Endothelial cell of umbilical vein (primary cell): Measurements from ENCODE around the gene DMXL1. TPM values are rescaled to one million over a fixed set of nuclear protein-coding genes. Genes with fewer than 3 reads are reported as not detected.

Experiments
- microRNA-seq: library from miRNA; unstranded; fragments of <30 nt; microRNA quantifications from one replicate; pipeline ENCODE4 v1.2.0, GENCODE V29; 2021; ENCODE audit warnings: borderline number of aligned reads, borderline replicate concordance
- polyA plus RNA-seq, 4 experiments: library from polyadenylated mRNA; depleted of rRNA in 3 of 4; stranded (reverse) in 3 of 4; unstranded in 1 of 4; fragments of >200 nt; gene quantifications; 2 replicates each; pipeline versions ENCODE4 v1.2.1 to v1.2.3, GENCODE V29; 2011 to 2012; ENCODE audit warnings: missing spikeins in 1 of 4
- small RNA-seq: library from RNA; depleted of rRNA; stranded (forward); fragments of <200 nt; gene quantifications from one replicate; pipeline ENCODE3, GENCODE V24; 2012; ENCODE audit warnings: low replicate concordance, low read depth; ENCODE audit not compliant: insufficient read depth, insufficient read length
- total RNA-seq: library from RNA; stranded (reverse); gene quantifications from 2 replicates; pipeline ENCODE4 v1.2.3, GENCODE V29; 2021

DMXL1 gene
- total and polyA plus RNA-seq, 2 donors (not counting 3 experiments of a cell fraction or from before 2014, with no cell fraction given) = 5.4 to 24.7 TPM

Small RNA genes lying within 50 kb of the gene (microRNA-seq; reads per million reads assigned to microRNA genes)
- not detected for gene MIR5706

Small RNA genes lying within 50 kb of the gene (small RNA-seq; reads per million reads assigned to genes)
- gene LAMTOR3P2 (not detected), gene MIR5706 (not detected), gene RNU6-701P (0.66 reads per million)

Other genes starting within 250 kb of the DMXL1 start
- gene DTWD2, start 82.5 kb upstream of the DMXL1 start, total RNA-seq = 1.1 and 2.3 TPM in 2 replicates
- gene DTWD2, start 82.5 kb upstream of the DMXL1 start, polyA plus RNA-seq = 0.99 and 1.0 TPM in 2 replicates